Measurements from ENCODE around the gene CSTA. TPM values are rescaled to one million over a fixed set of nuclear protein-coding genes. Genes with fewer than 3 reads are reported as not detected.
A peak's percentile ranks its signal among the peaks of the same experiment; 100 is the strongest.

Gene CSTA
- total RNA-seq, 5 donors from 2014 or later (not counting 1 experiment from before 2014, with no cell fraction given): not detected

DNA sequence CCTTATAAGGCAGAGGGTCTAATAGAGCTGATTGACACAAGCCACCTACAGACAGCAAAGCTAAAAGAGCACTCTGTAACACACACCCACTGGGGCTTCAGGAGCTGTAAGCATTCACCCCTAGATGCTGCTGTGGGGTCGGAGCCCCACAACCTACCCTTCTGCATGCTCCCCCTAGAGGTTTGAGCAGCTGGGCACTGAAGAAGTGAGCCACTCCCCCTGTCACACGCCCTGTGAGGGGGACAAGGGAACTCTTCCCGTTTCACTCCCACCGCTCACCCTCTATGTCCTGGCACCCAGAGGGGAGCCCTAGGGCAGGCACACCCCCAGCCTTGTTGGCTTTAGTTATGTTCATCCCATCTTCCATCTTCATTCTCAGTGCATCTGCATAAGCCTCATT, 9.4 kb upstream of the CSTA start:
- peaks cover 7 to 16% (median 10%) of the 10 kb centered on the region in 3 donors for H3K9me3 Mint-ChIP-seq
- POLR2A ChIA-PET: no interaction called here
- no peak for DNase-seq
- CTCF ChIA-PET: no interaction called here
- 67% methylated on average over 3 of the region's 4 CpGs for WGBS (ENCODE audit: insufficient coverage)
- H3K27ac Mint-ChIP-seq: no peak overlapping the region
- Histone ChIP-seq H3K9me3 (no peaks in the 10 kb centered on the region), H3K27me3 (replicated peaks in 1 of 2; ENCODE audit: control insufficient read depth in 2 of 2, extremely low read depth in 1 of 2, insufficient read depth in 2 of 2, low read length in 1 of 2) (peaks cover 0 to 5% of the 10 kb centered on the region in 2 experiments), H3K27ac (ENCODE audit: low read length) (no peak overlapping the region), H3K4me3 (ENCODE audit: control insufficient read depth in 1 of 2, extremely low read depth in 1 of 2, low read length in 1 of 2) (no peak overlapping the region), H3K36me3 (ENCODE audit: control insufficient read depth in 2 of 2, extremely low read depth in 1 of 2, insufficient read depth in 1 of 2, low read length in 1 of 2) (no peaks in the 10 kb centered on the region), H3K4me1 (ENCODE audit: control insufficient read depth in 1 of 2, extremely low read depth in 1 of 2, insufficient read depth in 2 of 2, low read length in 2 of 2) (no peaks in the 10 kb centered on the region)
- H3K36me3 Mint-ChIP-seq: no peaks in the 10 kb centered on the region
- no peak for ATAC-seq (replicated peaks in 1 of 4)
- peaks cover 0 to 3% of the 10 kb centered on the region in 2 donors for H3K27me3 Mint-ChIP-seq
- H3K4me3 Mint-ChIP-seq: no peak overlapping the region
- H3K4me1 Mint-ChIP-seq: peaks cover 7 to 12% (median 8%) of the 10 kb centered on the region in 3 donors

DNA sequence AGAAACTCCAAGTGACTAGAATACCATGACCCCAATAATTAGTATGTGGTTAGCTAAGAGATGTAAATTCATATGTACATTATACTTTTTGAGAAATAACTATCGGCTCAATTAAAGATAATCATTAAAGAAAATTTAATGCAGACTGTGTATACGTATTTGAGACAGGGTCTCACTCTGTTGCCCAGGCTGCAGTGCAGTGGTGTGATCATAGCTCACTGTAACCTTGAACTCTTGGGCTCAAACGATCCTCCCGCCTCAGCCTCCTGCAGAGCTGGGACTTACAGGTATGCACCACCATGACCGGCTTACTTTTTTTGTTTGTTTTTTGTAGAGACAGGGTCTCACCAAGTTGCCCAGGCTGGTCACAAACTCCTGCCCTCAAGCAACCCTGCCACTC, 8.7 kb upstream of the CSTA start:
- Mint-ChIP-seq H3K36me3 (no peaks in the 10 kb centered on the region), H3K27ac (no peak overlapping the region), H3K4me3 (no peak overlapping the region), H3K9me3 (peaks cover 7 to 17% (median 10%) of the 10 kb centered on the region in 3 donors), H3K4me1 (peaks cover 9 to 16% (median 11%) of the 10 kb centered on the region in 3 donors), H3K27me3 (peaks cover 0 to 3% of the 10 kb centered on the region in 2 donors)
- DNase-seq: no peak
- no peak for ATAC-seq (replicated peaks in 1 of 4)
- Histone ChIP-seq H3K36me3 (ENCODE audit: control insufficient read depth in 2 of 2, extremely low read depth in 1 of 2, insufficient read depth in 1 of 2, low read length in 1 of 2) (no peaks in the 10 kb centered on the region), H3K9me3 (no peaks in the 10 kb centered on the region), H3K27ac (ENCODE audit: low read length) (no peak overlapping the region), H3K27me3 (replicated peaks in 1 of 2; ENCODE audit: control insufficient read depth in 2 of 2, extremely low read depth in 1 of 2, insufficient read depth in 2 of 2, low read length in 1 of 2) (peaks cover 0 to 5% of the 10 kb centered on the region in 2 experiments), H3K4me3 (ENCODE audit: control insufficient read depth in 1 of 2, extremely low read depth in 1 of 2, low read length in 1 of 2) (no peak overlapping the region), H3K4me1 (ENCODE audit: control insufficient read depth in 1 of 2, extremely low read depth in 1 of 2, insufficient read depth in 2 of 2, low read length in 2 of 2) (peaks cover 0 to 3% of the 10 kb centered on the region in 2 experiments)
- ChIA-PET POLR2A (no interaction called here), CTCF (no interaction called here)
- WGBS (ENCODE audit: insufficient coverage): 72% methylated on average over 3 of the region's 5 CpGs

DNA sequence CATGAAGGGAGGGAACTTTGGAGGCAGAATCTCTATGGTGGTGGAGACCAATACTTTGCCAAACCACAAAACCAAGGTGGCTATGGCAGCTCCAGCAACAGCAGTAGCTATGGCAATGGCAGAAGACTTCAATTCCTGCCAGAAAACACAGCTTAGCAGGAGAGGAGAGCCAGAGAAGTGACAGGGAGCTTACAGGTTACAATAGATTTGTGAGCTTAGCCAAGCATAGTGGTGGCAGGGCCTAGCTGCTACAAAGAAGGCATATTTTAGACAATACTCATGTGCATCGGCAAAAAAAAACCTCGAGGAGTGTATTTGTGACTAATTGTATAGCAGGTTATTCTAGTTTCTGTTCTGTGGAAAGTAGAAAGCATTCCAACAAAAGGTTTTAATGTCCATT, 6.4 kb upstream of the CSTA start:
- no peaks in the 10 kb centered on the region for H3K36me3 Mint-ChIP-seq
- no peak for DNase-seq
- Histone ChIP-seq H3K27me3 (replicated peaks in 1 of 2; ENCODE audit: control insufficient read depth in 2 of 2, extremely low read depth in 1 of 2, insufficient read depth in 2 of 2, low read length in 1 of 2) (peaks cover 0 to 5% of the 10 kb centered on the region in 2 experiments), H3K36me3 (ENCODE audit: control insufficient read depth in 2 of 2, extremely low read depth in 1 of 2, insufficient read depth in 1 of 2, low read length in 1 of 2) (no peaks in the 10 kb centered on the region), H3K4me3 (ENCODE audit: control insufficient read depth in 1 of 2, extremely low read depth in 1 of 2, low read length in 1 of 2) (no peak overlapping the region), H3K9me3 (no peaks in the 10 kb centered on the region), H3K27ac (ENCODE audit: low read length) (no peak overlapping the region), H3K4me1 (ENCODE audit: control insufficient read depth in 1 of 2, extremely low read depth in 1 of 2, insufficient read depth in 2 of 2, low read length in 2 of 2) (peaks cover 4 to 22% of the 10 kb centered on the region in 2 experiments)
- WGBS (ENCODE audit: insufficient coverage): no CpG with 5 or more reads among the region's 2 CpGs
- H3K4me1 Mint-ChIP-seq: peaks cover 18 to 24% (median 21%) of the 10 kb centered on the region in 3 donors
- POLR2A ChIA-PET: no interaction called here
- peaks cover 7 to 17% (median 10%) of the 10 kb centered on the region in 3 donors for H3K9me3 Mint-ChIP-seq
- no peak for ATAC-seq (replicated peaks in 1 of 4)
- no peak overlapping the region for H3K4me3 Mint-ChIP-seq
- peaks cover 0 to 3% of the 10 kb centered on the region in 2 donors for H3K27me3 Mint-ChIP-seq
- no peak overlapping the region for H3K27ac Mint-ChIP-seq
- CTCF ChIA-PET: no interaction called here

DNA sequence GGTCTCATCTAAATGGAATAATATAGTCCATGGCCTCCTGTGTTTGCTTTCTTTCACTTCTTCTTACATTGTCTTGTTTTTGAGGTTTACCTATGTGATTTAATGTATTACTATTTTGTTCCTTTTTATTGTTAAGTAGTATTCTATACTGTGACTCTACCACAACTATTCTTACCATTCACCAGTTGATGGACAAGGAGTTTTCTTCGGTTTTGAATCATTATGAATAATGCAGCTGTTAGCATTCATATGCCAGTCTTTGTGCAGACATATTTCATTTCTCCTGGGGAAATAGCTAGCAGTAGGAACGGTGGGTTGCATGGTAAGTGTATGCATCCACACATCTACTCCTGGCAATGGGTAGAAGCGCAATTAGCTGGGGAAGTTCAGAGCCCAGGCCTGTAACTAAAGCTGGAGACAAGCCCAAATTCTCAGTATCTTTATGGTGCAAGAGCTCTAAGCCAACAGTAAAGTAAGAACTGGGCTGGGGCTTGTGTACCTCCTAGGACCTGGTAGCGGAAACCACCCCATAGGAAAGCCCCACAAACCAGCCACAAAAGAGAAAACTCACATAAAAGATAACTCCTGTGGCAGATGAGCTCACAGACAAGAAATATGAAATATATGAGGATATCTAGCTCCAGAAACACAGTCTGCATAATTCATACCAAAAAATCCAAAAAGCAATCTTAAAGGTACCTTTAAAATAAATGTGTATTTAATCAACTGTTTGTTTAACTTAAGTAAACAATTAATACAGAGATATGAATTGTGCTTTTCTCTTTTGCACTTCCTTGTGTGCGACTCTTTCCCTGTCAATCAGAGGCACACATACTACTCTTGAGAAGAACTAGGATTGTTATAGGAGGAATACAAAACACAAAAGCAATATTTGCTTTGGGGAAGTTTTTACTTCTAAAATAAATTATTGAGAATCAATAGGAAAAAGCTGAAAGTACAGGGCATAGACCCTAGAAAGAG, 2.7 kb upstream of the CSTA start:
- Mint-ChIP-seq H3K27ac (no peak overlapping the region), H3K4me1 (peaks cover 18 to 21% (median 20%) of the 10 kb centered on the region in 3 donors), H3K9me3 (peaks cover 7 to 17% (median 10%) of the 10 kb centered on the region in 3 donors), H3K27me3 (no peaks in the 10 kb centered on the region), H3K4me3 (peak overlapping the region in 1 of 3 donors; percentile 5), H3K36me3 (no peaks in the 10 kb centered on the region)
- no CpG with 5 or more reads among the region's 5 CpGs for WGBS (ENCODE audit: insufficient coverage)
- H3K4me3 ChIP-seq (ENCODE audit: control insufficient read depth in 1 of 2, extremely low read depth in 1 of 2, low read length in 1 of 2): no peak overlapping the region
- H3K4me1 ChIP-seq (ENCODE audit: control insufficient read depth in 1 of 2, extremely low read depth in 1 of 2, insufficient read depth in 2 of 2, low read length in 2 of 2): peaks cover 4 to 22% of the 10 kb centered on the region in 2 experiments
- ATAC-seq (replicated peaks in 1 of 4): peak; percentile 66 to 100 (median 81)
- H3K27me3 ChIP-seq (replicated peaks in 1 of 2; ENCODE audit: control insufficient read depth in 2 of 2, extremely low read depth in 1 of 2, insufficient read depth in 2 of 2, low read length in 1 of 2): no peaks in the 10 kb centered on the region
- CTCF ChIA-PET: interaction anchor here (0.7 to 1.1 kb wide), 3 partner anchors 9 to 62 kb away, joined by 3 to 4 read pairs (median 3); partner anchors contain the start of gene FAM162A (in 1 of the 2)
- no peaks in the 10 kb centered on the region for H3K9me3 ChIP-seq
- POLR2A ChIA-PET: interaction anchor here (0.6 kb wide), 2 partner anchors 27 to 269 kb away, joined by 3 to 4 read pairs; no protein-coding TSS in a partner anchor
- no peak overlapping the region for H3K27ac ChIP-seq (ENCODE audit: low read length)
- no peaks in the 10 kb centered on the region for H3K36me3 ChIP-seq (ENCODE audit: control insufficient read depth in 2 of 2, extremely low read depth in 1 of 2, insufficient read depth in 1 of 2, low read length in 1 of 2)
- peak in 28 of 35 experiments; percentile 6 to 72 (median 26) for DNase-seq

DNA sequence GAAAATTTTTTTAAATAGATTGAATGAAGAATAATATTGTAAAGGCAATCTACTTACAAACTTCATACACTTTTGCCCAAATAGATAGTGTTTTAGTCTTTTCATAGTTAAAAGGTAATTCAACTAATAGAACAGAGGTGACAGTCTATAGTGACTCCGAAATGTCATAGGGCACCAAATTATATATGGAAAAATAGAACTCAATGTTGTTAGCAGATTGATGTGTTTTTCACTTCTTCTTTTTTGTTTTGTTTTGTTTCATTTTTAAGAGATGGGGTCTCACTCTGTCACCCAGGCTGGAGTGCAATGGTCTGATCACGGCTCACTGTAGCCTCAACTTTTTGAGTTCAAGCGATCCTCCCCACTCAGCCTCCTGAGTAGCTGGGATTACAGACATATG, 721 bp downstream of the CSTA start:
- Mint-ChIP-seq H3K4me3 (no peak overlapping the region), H3K9me3 (no peaks in the 10 kb centered on the region), H3K36me3 (no peaks in the 10 kb centered on the region), H3K4me1 (peaks cover 18 to 21% (median 20%) of the 10 kb centered on the region in 3 donors), H3K27me3 (no peaks in the 10 kb centered on the region), H3K27ac (no peak overlapping the region)
- Histone ChIP-seq H3K36me3 (ENCODE audit: control insufficient read depth in 2 of 2, extremely low read depth in 1 of 2, insufficient read depth in 1 of 2, low read length in 1 of 2) (no peaks in the 10 kb centered on the region), H3K4me3 (ENCODE audit: control insufficient read depth in 1 of 2, extremely low read depth in 1 of 2, low read length in 1 of 2) (no peak overlapping the region), H3K27ac (ENCODE audit: low read length) (no peak overlapping the region), H3K27me3 (replicated peaks in 1 of 2; ENCODE audit: control insufficient read depth in 2 of 2, extremely low read depth in 1 of 2, insufficient read depth in 2 of 2, low read length in 1 of 2) (no peaks in the 10 kb centered on the region), H3K4me1 (ENCODE audit: control insufficient read depth in 1 of 2, extremely low read depth in 1 of 2, insufficient read depth in 2 of 2, low read length in 2 of 2) (peaks cover 4 to 22% of the 10 kb centered on the region in 2 experiments), H3K9me3 (no peaks in the 10 kb centered on the region)
- ChIA-PET POLR2A (no interaction called here), CTCF (no interaction called here)
- no peak for DNase-seq
- 100% methylated on average over 1 of the region's 3 CpGs for WGBS (ENCODE audit: insufficient coverage)
- ATAC-seq (replicated peaks in 1 of 4): no peak

DNA sequence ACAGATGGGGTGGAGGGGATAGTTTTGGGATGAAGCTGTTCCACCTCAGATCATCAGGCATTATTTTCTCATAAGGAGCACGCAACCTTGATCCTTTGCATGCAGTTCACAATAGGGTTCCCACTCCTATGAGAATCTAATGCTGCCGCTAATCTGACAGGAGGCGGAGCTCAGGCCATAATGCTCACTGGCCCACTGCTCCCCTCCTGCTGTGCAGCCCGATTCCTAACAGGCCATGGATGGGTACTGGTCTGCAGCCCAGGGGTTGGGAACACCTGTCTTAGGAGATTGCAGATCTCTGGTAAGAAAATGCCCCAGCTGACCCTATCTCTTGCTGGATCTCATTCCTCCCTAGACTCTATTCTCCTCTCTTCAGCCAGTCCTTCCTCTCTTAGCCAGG, 6.8 kb downstream of the CSTA start:
- no peak overlapping the region for H3K27ac Mint-ChIP-seq
- CTCF ChIA-PET: no interaction called here
- DNase-seq (no peak), ATAC-seq (replicated peaks in 1 of 4) (no peak)
- H3K4me1 ChIP-seq (ENCODE audit: control insufficient read depth in 1 of 2, extremely low read depth in 1 of 2, insufficient read depth in 2 of 2, low read length in 2 of 2): no peaks in the 10 kb centered on the region
- no peaks in the 10 kb centered on the region for H3K9me3 Mint-ChIP-seq
- no peaks in the 10 kb centered on the region for H3K36me3 ChIP-seq (ENCODE audit: control insufficient read depth in 2 of 2, extremely low read depth in 1 of 2, insufficient read depth in 1 of 2, low read length in 1 of 2)
- H3K4me3 Mint-ChIP-seq: no peak overlapping the region
- H3K27me3 ChIP-seq (replicated peaks in 1 of 2; ENCODE audit: control insufficient read depth in 2 of 2, extremely low read depth in 1 of 2, insufficient read depth in 2 of 2, low read length in 1 of 2): peaks cover 0 to 6% of the 10 kb centered on the region in 2 experiments
- no peaks in the 10 kb centered on the region for H3K9me3 ChIP-seq
- H3K4me1 Mint-ChIP-seq: no peaks in the 10 kb centered on the region
- no peak overlapping the region for H3K4me3 ChIP-seq (ENCODE audit: control insufficient read depth in 1 of 2, extremely low read depth in 1 of 2, low read length in 1 of 2)
- H3K36me3 Mint-ChIP-seq: no peaks in the 10 kb centered on the region
- POLR2A ChIA-PET: interaction anchor here in 1 of 2 donors (0.7 kb wide), 1 partner anchor 185 kb away, joined by 4 read pairs; no protein-coding TSS in a partner anchor
- WGBS (ENCODE audit: insufficient coverage): 83% methylated on average over 4 of the region's 4 CpGs
- H3K27ac ChIP-seq (ENCODE audit: low read length): no peak overlapping the region
- H3K27me3 Mint-ChIP-seq: peaks cover 5 to 16% of the 10 kb centered on the region in 2 donors
